Endothelial cell of umbilical vein (primary cell): ENCODE measurements around the gene TPM1. TPM values are rescaled to one million over a fixed set of nuclear protein-coding genes. Genes with fewer than 3 reads are reported as not detected.

Experiments
- BruUV-seq: library from RNA; stranded (reverse); fragments of 400-500 nt; replicated peaks from 2 replicates; lab custom pipeline; 2021; lab: Mats Ljungman, UMichigan
- CTCF ChIA-PET: fragments of 300-600, 350-600 bp; sonication (Branson Sonifier 250); formaldehyde crosslinking; loops from one replicate; lab custom pipeline; 2021; ENCODE audit warnings: antibody characterized with exemption, inconsistent platforms; lab: Charles Lee
- POLR2A ChIA-PET: fragments of 300-600, 350-600 bp; sonication (Branson Sonifier 250); formaldehyde crosslinking; loops from one replicate; lab custom pipeline; 2021; ENCODE audit warnings: antibody characterized with exemption, inconsistent platforms; lab: Charles Lee
- DNase-seq: peaks from one replicate; pipeline ENCODE4 v3.0.0-alpha.2; 2011; ENCODE audit warnings: low read depth, low spot score
- FAIRE-seq: peaks from 2 replicates; lab custom pipeline; 2011; peaks lifted over from hg19 to GRCh38; lab: Jason Lieb, UNC
- H2AFZ ChIP-seq: 2 replicates; pipeline ENCODE4 v1.6.0; 2012; ENCODE audit warnings: low read depth, low read length, control low read depth, inconsistent platforms
- H3K27ac ChIP-seq: 2 replicates; pipeline ENCODE4 v1.5.1; 2011; ENCODE audit warnings: low read depth, mild to moderate bottlenecking, control low read depth, low read length, moderate library complexity; ENCODE audit not compliant: insufficient read depth
- H3K27me3 ChIP-seq, 2 experiments: 2 replicates each; pipeline versions ENCODE4 v1.6.0 to v1.6.1; 2011; ENCODE audit warnings: low read length in 2 of 2, mixed read lengths in 1 of 2; ENCODE audit not compliant: control insufficient read depth in 2 of 2, insufficient read depth in 2 of 2
- H3K36me3 ChIP-seq, 2 experiments: 2 replicates in 1 of 2; 3 replicates in 1 of 2; pipeline ENCODE4 v1.5.1; 2011; ENCODE audit warnings: low read length in 2 of 2, mild to moderate bottlenecking in 1 of 2, moderate library complexity in 1 of 2; ENCODE audit not compliant: control insufficient read depth in 2 of 2, insufficient read depth in 2 of 2; ENCODE audit errors: extremely low read depth in 1 of 2
- H3K4me1 ChIP-seq: 3 replicates; pipeline ENCODE4 v1.5.1; 2011; ENCODE audit warnings: mild to moderate bottlenecking, low read length; ENCODE audit not compliant: control insufficient read depth, insufficient read depth; ENCODE audit errors: extremely low read depth
- H3K4me2 ChIP-seq: 2 replicates; pipeline ENCODE4 v1.6.1; 2011; ENCODE audit warnings: low read length, control low read depth, mixed read lengths; ENCODE audit not compliant: insufficient read depth
- H3K4me3 ChIP-seq, 3 experiments: fragments of 200-600 bp in 1 of 3; sonication (generic), shearing (Covaris generic) in 1 of 3; replicated peaks in 1 of 3; 2 replicates each; pipeline ENCODE4 v1.5.1; 2011 to 2016; ENCODE audit warnings: control low read depth in 3 of 3, low read length in 3 of 3, mild to moderate bottlenecking in 2 of 3, inconsistent platforms in 1 of 3, low read depth in 1 of 3, moderate library complexity in 1 of 3; ENCODE audit not compliant: insufficient read depth in 1 of 3
- H3K79me2 ChIP-seq: 2 replicates; pipeline ENCODE4 v1.6.0; 2012; ENCODE audit warnings: low read length, inconsistent platforms; ENCODE audit not compliant: control insufficient read depth, insufficient read depth
- H3K9ac ChIP-seq: replicated peaks from 2 replicates; pipeline ENCODE3; 2011; ENCODE audit warnings: low read length, control low read depth; ENCODE audit not compliant: insufficient read depth; ENCODE audit errors: extremely low read depth
- H3K9me1 ChIP-seq: replicated peaks from 3 replicates; pipeline ENCODE4 v1.6.0; 2011; ENCODE audit warnings: mild to moderate bottlenecking, low read length; ENCODE audit not compliant: control insufficient read depth, insufficient read depth; ENCODE audit errors: extremely low read depth
- H3K9me3 ChIP-seq: replicated peaks from 2 replicates; pipeline ENCODE4 v1.5.1; 2012; ENCODE audit warnings: low read length, inconsistent platforms; ENCODE audit not compliant: control insufficient read depth, insufficient read depth
- H4K20me1 ChIP-seq: replicated peaks from 2 replicates; pipeline ENCODE3; 2011; ENCODE audit warnings: mild to moderate bottlenecking, low read length; ENCODE audit not compliant: control insufficient read depth, insufficient read depth; ENCODE audit errors: extremely low read depth
- EZH2 ChIP-seq: IDR thresholded peaks from 2 replicates; pipeline ENCODE4 v1.6.1; 2012; ENCODE audit warnings: borderline replicate concordance, low read depth, mild to moderate bottlenecking, moderate library complexity, low read length, inconsistent platforms; ENCODE audit not compliant: severe bottlenecking
- FOS ChIP-seq: IDR thresholded peaks from 2 replicates; pipeline ENCODE4 v1.6.1; 2011; ENCODE audit warnings: mild to moderate bottlenecking, low read length, moderate library complexity, borderline replicate concordance; ENCODE audit not compliant: insufficient read depth
- GATA2 ChIP-seq: IDR thresholded peaks from 2 replicates; pipeline ENCODE4 v1.7.0; 2011; ENCODE audit warnings: low read depth, mild to moderate bottlenecking, moderate library complexity, mixed read lengths, low read length; ENCODE audit not compliant: insufficient read length, insufficient read depth
- POLR2A ChIP-seq: IDR thresholded peaks from 2 replicates; pipeline ENCODE4 v1.6.1; 2012; ENCODE audit warnings: low read depth, mild to moderate bottlenecking, control low read depth, low read length
- POLR2AphosphoS5 ChIP-seq: IDR thresholded peaks from 2 replicates; pipeline ENCODE4 v1.6.1; 2012; ENCODE audit warnings: low read depth, mild to moderate bottlenecking, control low read depth, low read length, moderate library complexity; ENCODE audit not compliant: insufficient read depth
- dilution Hi-C: fragments of 300-500 bp; cut with MboI; formaldehyde crosslinking; loops from one replicate; pipeline ENCODE4 v1.15.0; 2019; ENCODE audit warnings: low sequenced_read_pairs; ENCODE audit not compliant: extremely low pct_ligation_motif_present
- intact Hi-C: fragments of 100-400 bp; cut with micrococcal nuclease; formaldehyde crosslinking; loops from one replicate; pipeline ENCODE4 v1.10.0; 2022
- polyA plus RNA-seq, 4 experiments: library from polyadenylated mRNA; depleted of rRNA in 3 of 4; stranded (reverse) in 3 of 4; unstranded in 1 of 4; fragments of >200 nt; gene quantifications; 2 replicates each; pipeline versions ENCODE4 v1.2.1 to v1.2.3, GENCODE V29; 2011 to 2012; ENCODE audit warnings: missing spikeins in 1 of 4
- total RNA-seq: library from RNA; stranded (reverse); gene quantifications from 2 replicates; pipeline ENCODE4 v1.2.3, GENCODE V29; 2021

The TPM1 gene
- total and polyA plus RNA-seq, 2 donors (not counting 3 experiments of a cell fraction or from before 2014, with no cell fraction given) = 518 to 558 TPM

GRCh38 chr15:63048776-63049665 lies 6.5 kb downstream of the TPM1 start:
- no peak for FAIRE-seq
- Histone ChIP-seq H3K9me3 (no peaks in the 10 kb centered on the region), H3K27me3 (no peaks in the 10 kb centered on the region), H4K20me1 (no peaks in the 10 kb centered on the region), H3K9ac (peak overlapping the region; percentile 69), H3K9me1 (no peaks in the 10 kb centered on the region), H2AFZ (no peak overlapping the region), H3K4me2 (peak overlapping the region; percentile 83), H3K36me3 (peaks cover 2 to 8% of the 10 kb centered on the region in 2 experiments), H3K4me3 (peak overlapping the region; percentile 72 to 87 (median 78)), H3K4me1 (peaks cover 87% of the 10 kb centered on the region), H3K27ac (peak overlapping the region; percentile 67), H3K79me2 (peaks cover 86% of the 10 kb centered on the region)
- dilution Hi-C loops = no loop called here
- TF ChIP-seq POLR2A (peak; percentile 46), POLR2AphosphoS5 (no peak)
- ChIA-PET POLR2A (interaction anchor here (1.0 to 2.4 kb wide), 3 partner anchors 201 to 267 kb away, joined by 3 to 17 read pairs (median 9); no protein-coding TSS in a partner anchor), CTCF (interaction anchor here (0.9 to 5.5 kb wide), 28 partner anchors 8 to 354 kb away, joined by 3 to 52 read pairs (median 6); partner anchors contain the start of gene RPS27L)
- peak; percentile 62 for DNase-seq
- TSS peak; percentile 0 for BruUV-seq
- intact Hi-C loops = loop anchor here (1.0 to 2.0 kb wide), 8 partner anchors 44 to 354 kb away; partner anchors contain the start of genes LACTB and RAB8B

- peaks cover 2 to 8% of the 10 kb centered on the region in 2 experiments for H3K36me3 ChIP-seq
- peak overlapping the region; percentile 69 for H3K9ac ChIP-seq
- peaks cover 85% of the 10 kb centered on the region for H3K79me2 ChIP-seq
- ChIA-PET CTCF (interaction anchor here (0.6 to 3.5 kb wide), 3 partner anchors 113 to 258 kb away, joined by 3 to 52 read pairs (median 5); no protein-coding TSS in a partner anchor), POLR2A (no interaction called here)
- no peaks in the 10 kb centered on the region for H3K9me1 ChIP-seq
- TF ChIP-seq POLR2AphosphoS5 (peak; percentile 16), POLR2A (no peak), EZH2 (no peak), FOS (no peak), GATA2 (no peak)
- no TSS peak for BruUV-seq
- intact Hi-C loops (loop anchor here (2.0 to 5.0 kb wide), 4 partner anchors 71 to 452 kb away; partner anchors contain the start of genes LACTB, RAB8B and USP3), dilution Hi-C loops (no loop called here)
- peak overlapping the region in 1 of 3 experiments; percentile 72 for H3K4me3 ChIP-seq
- DNase-seq (peak; percentile 38), FAIRE-seq (no peak)
- no peak overlapping the region for H2AFZ ChIP-seq
- no peaks in the 10 kb centered on the region for H4K20me1 ChIP-seq
- H3K27ac ChIP-seq = peak overlapping the region; percentile 67
- peaks cover 84% of the 10 kb centered on the region for H3K4me1 ChIP-seq
- no peaks in the 10 kb centered on the region for H3K27me3 ChIP-seq
- no peaks in the 10 kb centered on the region for H3K9me3 ChIP-seq
- peak overlapping the region; percentile 83 for H3K4me2 ChIP-seq
Observed at GRCh38 chr15:63049783-63050371, 7.3 kb downstream of the TPM1 start.
